Ammon's horn (tissue), 1 donor: ENCODE results near the gene AKR1C1.
"Not testable (repeated sequence)": the region's sequence is repeated elsewhere in the genome, so short reads cannot be mapped to it uniquely, and the experiment has no call there.

Experiments
- DNase-seq: peaks from one replicate; pipeline ENCODE4 v3.0.0-alpha.2; 2016; ENCODE audit warnings: low spot score

Gene AKR1C1

DNA sequence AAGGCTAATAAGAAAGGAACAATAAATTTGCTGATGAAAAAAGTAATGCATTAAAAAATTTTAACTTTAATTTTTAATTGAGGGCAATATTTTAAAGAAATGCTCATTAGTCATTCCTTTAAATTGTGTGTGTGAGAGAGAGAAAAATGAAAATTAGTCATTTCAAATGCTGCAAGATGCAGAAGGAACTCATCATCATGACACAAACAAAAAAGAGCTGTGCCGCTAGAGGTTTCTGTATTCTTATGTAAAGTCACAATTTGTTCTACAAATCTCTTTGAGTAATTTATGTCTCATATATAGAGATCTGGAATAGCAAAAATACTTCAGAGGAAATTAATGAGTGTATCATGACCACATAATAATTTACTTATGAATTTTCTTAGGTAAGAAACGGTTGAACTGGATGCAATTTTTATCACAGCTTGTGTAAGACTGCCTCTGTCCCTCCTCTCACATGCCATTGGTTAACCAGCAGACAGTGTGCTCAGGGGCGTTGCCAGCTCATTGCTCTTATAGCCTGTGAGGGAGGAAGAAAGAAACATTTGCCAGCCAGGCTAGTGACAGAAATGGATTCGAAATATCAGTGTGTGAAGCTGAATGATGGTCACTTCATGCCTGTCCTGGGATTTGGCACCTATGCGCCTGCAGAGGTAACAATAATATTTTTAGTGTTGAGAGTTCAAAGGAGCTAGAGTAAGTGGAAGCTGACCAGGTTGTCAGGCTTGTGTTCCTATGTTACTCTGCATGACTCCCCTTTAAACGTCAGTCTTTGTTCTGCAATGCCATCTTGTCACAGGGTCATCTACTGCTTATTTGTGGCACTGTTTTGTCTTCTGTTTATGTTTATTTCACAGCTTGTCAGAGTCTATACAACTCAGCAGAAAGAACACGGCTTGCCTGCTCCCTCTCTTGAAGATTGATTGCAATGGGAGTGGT is at the start of gene AKR1C1:
Gene AKR1C1, plus strand, starts transcription at position 540 of the 939 bp plus-strand sequence. Its CDS starts 30 bp downstream, at position 570.
- DNase-seq = not testable (repeated sequence)

DNA sequence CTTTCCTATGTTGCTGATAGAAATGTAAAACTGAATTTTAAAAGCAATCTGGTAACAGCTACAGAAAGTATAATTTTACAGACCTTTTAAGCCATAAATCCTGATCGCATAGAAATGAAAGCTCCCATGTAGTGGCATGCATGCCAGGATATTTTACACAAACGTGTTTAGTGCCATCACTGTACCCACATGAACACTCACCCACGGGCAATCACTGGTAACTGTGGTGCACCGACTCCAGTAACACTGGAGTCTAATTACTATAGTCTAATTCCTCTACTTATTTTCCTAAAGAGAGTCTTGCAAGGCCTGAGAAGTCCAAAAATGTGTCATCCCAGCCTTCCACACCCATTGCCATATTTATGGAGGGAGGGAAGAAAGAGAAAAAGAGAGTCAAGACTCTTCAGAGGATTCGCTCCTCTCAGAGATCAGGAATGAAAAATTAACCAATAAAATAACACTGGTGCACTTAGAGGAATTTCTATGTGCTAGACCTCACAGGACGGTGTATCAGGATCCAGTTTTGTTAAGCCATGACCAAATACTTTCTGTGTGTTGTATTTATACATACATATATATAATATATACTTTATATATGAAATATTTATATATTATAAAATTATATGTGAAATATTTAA is 48.9 kb upstream of the AKR1C1 start:
- no peak for DNase-seq

DNA sequence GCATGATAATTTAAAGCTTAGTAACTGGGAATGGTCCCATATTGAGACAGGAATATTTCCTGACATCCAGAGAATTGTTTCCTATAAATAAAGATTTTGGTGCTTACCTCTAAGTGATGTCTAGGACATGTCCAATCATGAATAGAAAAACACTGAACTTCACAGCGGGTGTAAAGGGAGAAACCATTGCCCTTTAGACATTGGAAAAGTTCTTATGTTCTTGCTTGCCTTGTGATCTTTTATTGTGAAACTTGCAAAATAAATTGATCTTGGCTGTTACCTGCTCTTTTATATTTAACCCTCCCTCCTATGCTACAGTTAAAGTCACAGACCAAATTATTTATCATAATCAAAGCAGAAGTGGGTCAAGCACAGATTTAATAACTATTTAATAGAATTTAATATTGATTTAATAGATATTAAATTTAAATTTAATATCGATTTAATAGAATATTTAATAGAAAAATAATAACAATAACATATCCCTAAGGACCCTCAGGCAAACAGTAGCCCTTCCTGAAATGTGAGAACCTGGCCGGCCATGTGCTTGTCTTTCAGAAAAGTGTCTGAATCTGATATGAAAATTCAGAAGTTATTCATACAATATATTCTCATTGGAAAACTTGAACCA is 47.0 kb upstream of the AKR1C1 start:
- DNase-seq = no peak

DNA sequence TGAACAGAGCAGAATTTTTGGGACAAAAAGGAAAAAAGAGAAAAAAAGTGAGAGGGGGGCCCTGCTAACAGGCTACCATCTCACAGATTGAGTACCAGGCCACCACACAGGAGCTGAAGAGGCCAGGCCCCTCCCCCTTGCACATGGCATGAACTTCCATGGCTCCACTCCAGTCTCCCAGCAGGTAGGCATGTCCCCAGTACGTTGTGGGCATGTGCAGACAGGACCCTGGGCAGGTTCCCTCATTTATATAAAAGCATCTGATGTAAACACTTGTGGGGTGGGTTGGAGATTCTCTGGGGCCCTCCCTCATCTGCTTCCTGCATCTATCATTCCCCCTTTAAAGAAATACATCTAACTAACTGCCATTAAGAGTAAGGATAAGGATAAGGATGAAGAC is 45.0 kb upstream of the AKR1C1 start:
- no peak for DNase-seq

DNA sequence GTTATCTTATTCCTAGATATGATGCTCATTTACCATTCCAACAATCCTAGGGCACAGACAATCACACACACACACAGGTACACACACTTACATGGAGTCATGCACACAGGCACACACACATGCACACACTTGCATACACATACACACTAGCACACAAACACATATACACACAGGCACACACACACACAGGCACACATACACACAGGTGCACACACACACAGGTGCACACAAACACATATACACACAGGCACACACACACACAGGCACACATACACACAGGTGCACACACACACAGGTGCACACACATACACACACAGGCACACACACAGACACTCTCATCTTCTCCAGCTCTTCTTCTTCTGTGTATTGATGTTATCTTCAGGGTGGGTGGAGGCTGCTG is 38.7 kb upstream of the AKR1C1 start:
- DNase-seq = not testable (repeated sequence)

DNA sequence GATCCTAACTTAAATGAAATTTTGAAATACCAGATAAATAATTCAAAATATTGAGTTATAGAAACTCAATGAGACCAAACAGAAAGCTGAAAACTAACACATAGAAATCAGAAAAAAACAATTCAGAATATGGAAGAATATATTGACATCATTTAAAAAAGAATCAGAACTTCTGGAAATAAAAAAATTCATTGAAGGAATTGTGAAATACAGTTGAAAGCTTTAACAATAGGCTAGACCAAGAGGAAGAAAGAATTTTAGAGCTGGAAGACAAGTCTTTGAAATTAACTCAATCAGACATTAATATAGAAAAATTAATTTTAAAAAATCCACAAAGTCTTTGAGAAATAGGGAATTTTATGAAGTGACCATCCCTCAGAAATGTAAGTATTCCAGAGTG is 36.8 kb upstream of the AKR1C1 start:
- no peak for DNase-seq

DNA sequence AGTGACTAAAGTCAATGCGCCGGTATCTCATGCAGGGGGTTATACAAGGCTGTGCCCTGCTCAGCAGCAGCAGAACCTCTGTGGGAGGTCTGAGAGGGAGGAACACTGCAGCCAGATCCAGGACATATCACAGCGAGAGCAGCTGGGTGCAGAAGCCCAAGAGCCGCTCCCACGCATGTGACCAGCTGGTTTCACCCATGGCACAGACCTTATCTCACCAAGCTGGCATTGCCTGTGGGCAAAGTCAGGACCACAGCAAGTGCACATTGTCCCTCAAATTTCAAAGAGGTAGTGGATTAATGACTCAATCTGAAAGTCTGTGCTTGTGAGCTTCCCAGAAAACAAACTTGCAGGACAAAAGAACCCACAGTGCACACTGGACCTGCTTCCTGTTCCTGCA is 31.6 kb upstream of the AKR1C1 start:
- no peak for DNase-seq

DNA sequence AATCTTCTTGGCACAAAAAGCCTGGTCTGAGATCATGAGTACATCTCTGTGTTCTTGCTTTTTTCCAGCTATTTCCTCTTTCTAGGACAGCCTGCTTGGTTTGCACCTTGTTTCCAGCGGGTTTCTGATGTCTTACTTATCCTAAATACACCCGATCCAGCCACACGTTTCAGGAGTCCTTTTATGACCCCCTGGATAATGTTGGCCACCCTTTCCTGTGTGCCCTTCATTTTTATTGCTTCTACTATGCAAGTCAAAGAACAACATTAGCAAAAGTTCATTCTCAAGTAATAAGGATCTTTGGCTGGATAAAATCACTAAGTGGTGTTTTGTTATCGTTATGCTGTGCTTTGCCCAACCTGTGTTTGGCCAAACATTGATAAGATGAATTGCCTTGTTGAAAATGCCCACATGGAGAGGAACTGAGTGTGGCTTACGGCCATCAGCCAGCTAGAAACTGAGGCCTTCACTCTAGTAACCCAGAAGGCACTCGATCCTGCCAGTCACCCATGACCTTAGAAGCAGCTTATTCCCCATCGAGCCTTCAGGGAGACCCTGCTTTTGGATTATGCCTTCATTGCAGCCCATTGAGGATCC is 28.7 kb upstream of the AKR1C1 start:
- no peak for DNase-seq

DNA sequence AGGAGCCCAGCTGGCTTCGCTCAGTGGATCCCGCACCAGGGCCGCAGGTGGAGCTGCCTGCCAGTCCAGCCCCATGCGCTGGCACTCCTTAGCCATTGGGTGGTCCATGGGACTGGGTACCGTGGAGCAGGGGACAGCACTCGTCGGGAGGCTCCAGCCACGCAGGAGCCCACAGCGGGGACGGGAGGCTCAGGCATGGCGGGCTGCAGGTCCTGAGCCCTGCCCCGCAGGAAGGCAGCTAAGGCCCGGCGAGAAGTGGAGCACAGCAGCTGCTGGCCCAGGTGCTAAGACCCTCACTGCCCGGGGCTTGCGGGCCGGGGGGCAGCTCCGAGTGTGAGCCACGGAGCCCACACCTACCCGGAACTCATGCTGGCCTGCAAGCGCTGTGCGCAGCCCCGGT is 25.9 kb upstream of the AKR1C1 start:
- no peak for DNase-seq

DNA sequence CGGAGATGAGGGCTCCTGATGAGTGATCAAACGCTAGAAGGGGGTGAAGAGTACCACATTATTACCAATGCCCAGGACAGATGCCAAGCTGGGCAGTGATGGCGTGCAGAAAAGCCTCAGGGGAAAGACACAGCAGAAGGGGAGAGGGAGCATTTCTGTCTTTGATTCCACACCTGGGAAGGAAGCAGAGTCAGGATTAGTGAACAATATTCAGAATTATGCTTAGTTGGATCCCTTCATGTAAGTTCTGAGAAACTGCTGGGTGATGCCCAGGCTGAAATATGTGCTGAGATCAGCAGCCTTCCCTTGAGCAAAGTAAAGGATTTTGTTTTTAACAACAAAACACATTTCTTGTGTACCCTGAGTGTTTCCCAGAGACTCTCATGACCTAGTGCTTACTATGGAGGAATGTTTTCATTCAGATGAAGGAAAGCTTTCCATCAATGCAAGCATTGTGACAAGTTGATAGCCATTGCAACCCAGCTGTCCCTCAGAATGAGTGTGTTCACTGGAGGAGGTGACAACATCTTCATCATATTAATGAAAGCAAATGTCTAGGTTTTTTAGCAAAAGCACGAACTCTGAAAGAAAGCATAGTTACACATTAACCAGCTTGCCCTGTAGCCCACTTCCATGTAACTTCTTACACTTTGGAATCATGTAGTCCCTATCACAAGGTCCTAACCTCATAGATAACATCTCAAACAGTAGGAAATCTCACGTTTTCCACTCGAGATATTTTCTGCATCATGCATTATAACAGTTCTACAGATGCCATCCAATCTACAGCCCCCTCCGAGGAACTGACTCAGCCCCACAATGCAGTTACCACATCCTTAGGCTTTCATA is 23.8 kb upstream of the AKR1C1 start:
- no peak for DNase-seq

DNA sequence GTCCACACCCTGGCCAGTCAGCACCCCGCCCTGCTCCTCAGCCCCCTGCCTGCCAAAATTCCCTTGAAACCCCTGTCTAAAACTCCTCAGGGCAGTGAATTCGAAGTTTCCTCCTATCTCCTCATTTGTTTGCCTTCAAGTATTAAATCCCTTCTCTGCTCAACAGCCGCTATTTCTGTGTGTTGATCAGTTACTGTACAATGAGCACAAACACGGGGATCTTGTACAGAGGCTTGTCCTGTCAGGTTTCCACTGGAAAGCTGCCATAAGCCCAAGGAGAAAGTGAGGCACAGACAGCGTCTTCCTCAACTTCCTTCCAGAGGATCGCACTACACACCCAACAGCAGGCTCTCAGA is 23.2 kb upstream of the AKR1C1 start:
- DNase-seq = not testable (repeated sequence)

DNA sequence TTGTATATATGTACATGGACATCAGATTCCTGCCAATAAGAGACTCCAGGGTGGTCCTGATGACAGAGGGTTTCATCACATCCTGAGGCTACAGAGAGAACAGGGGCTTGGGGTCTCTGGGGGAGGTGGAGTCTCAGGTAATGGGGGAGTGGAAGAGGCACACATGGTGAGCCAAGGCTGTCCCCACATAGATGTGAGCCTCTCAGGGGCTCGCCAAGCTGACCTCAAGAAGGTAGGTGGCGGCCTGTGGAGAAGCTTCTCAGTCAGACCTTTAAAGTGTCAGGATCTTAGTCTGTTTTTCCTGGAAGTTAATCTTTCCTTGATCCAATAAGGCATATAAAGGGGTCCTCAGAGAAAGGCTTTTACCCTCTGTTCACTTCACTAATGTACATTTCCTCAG is 22.3 kb upstream of the AKR1C1 start:
- DNase-seq = not testable (repeated sequence)

DNA sequence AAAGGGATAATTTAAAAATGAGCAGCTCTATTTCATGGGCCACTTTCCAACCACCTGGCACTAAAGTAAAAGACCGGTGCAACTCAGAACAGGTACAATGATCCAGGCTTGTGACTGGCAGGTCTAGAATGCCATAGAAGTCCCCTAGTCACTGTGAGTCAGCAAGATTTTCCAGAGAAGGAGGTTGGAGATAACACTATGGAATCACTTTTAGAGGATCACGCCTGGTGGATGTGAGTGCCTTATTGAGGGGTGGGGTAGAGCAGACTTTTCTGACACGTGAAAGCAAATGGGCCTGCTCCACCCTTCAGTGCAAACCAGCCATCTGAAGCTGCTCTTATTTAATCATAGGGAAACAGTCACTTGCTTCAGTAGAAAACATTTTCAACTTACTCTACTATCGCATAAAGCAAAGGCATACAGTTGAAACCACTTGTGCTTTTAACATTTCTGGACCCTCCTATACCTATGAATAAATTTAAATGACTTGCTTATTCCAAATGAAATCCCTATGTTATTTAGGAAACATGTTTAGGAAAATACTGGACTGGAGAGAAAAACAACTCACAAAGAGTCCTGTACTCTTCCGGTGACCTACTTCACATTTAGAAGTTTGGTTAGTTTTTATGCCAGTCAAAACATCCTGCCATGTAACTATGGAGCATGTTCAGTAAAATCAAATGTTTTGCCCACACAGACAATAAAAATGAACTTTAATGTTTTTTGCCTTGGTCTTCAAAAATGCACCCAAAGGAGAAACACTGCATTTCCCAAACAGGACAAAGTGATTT is 21.5 kb upstream of the AKR1C1 start:
- no peak for DNase-seq

DNA sequence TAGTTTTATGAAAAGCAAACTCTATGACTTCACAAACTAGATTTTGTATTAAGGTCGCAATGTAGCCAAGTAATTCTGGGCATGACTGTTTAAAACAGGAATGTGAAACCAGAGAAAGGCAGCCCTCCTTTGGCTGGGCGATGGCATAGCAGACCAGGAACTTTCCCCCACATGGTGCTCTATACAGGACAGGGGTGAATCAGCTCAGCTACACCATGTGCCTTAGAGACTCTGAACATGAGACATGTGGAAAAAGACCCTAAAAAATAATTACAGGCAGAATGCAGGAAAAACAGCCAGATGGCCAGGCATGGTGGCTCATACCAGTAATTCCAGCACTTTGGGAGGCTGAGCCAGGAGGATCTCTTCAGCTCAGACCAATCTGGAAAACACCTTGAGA is 20.3 kb upstream of the AKR1C1 start:
- not testable (repeated sequence) for DNase-seq

DNA sequence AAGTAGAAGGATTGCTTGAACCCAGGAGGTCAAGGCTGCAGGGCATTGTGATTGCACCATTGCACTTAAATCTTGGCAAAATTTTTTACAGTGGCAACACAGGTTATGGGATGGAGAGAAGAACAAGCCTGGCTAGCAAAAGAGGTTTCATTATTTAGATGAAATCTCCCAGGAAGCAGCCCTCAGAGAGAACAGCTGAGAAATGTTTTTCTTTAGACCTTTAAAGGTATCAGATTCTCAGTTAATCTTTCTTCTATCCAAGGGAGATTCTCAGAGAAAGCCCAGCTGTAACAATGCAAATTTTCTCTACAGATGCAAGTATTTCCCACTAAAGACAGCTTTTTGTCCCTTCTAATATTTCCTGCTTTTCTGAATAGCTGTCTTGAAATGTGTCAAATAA is 19.8 kb upstream of the AKR1C1 start:
- DNase-seq = not testable (repeated sequence)

DNA sequence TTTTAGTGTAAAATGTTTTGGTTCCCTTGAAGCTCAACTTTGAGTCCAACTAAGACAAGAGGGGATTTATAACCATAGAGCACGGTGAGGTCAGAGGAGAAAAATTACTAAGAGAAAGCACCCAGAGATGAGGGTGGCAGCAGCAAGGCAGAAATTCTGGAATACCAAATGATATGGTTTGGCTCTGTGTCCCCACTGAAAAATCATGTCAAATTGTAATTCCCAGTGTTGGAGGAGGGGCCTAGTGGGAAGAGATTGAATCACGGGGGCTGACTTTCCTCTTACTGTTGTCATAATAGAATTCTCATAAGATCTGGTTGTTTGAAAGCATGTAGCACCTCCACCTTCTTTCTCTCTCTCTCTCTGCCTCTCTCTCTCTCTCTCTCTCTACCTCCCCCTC is 19.4 kb upstream of the AKR1C1 start:
- no peak for DNase-seq

DNA sequence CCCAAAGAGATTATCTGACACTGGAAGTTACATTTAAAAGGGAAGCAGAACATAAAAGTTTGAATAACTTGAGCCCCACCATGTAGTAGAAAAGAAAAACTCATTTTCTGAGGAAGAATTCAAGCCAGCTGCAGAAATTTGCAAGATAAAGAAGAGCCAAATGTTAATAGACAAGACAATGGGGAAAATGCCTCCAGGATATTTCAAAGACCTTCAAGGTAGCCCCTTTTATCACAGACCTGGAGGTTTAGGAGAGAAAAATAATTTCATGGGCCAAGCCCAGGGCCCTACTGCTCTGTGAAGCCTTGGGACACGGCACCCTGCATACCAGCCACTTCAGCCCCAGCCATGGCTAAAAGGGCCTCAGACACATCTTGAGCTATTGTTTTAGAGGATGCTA is 18.4 kb upstream of the AKR1C1 start:
- no peak for DNase-seq

DNA sequence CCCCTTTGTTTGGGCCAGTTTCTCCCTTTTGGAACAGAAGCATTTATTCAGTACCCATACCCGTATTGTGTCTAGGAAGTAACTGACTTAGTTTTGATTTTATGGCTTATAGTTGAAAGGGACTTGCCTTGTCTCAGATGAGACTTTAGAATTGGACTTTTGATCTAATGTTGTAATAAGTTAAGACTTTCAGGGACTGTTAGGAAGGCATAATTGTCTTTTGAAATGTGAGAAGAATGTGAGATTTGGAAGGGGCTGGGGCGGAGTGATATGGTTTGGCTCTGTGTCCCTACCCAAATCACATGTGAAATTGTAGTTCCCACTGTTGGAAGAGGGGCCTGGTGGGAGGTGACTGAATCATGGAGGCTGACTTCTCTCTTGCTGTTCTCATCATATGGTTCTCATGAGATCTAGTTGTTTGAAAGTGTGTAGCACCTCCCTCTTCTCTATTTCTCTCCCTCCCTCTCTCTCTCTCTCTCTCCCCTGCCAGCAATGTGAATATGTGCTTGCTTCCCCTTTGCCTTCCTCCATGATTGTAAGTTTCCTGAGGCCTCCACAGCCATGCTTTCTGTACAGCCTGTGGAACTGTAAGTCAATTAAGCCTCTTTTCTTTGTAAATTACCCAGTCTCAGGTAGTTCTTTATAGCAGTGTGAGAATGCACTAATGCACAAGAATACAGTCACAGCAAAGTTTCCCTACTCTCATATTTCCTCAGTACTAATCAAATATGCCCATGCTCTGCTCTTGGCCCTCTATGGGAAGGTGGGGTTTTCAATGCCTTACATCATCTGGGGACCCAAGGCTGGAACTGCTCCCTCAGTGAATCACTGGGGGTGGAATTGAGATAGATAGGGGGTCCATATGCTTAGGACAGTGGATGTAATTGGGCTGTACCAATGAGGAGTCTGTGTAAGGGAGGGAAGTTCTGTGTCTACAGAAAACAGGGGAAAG is 17.2 kb upstream of the AKR1C1 start:
- DNase-seq = no peak

DNA sequence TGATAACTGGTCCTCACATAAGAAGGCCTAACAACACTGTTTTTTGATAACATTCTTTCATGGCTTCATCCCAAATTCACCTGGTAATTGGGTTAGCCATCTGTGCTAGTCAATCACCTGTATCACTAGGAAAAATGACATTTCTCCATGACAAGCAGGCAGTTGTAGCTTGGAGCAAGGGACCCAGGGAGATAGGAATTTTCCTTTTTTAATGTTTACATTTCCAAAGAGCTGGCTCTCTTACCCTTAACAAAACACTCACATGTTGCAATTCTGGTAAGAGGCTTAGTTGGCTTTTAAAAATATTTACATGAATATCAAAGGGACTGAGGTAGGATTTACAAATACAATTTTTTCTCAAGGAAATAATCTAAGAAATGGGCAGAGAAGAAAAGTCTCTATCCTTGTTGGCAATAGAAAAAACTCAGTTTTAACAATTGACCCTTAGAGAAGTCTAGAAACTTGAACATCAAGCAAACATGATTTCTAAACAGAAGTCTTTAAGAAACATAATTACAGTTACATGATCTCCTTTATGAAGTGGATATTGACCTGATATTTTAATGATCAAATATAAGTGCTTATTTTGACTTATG is 16.1 kb upstream of the AKR1C1 start:
- DNase-seq = no peak
